Lower leg skin (tissue), 4 donors: ENCODE data around the gene MRPS18C. TPM values are rescaled to one million over a fixed set of nuclear protein-coding genes. Genes with fewer than 3 reads are reported as not detected.
"Not testable (repeated sequence)": the region's sequence is repeated elsewhere in the genome, so short reads cannot be mapped to it uniquely, and the experiment has no call there.

Experiments used
- DNase-seq, 2 donors: peaks; one replicate each; pipeline ENCODE4 v3.0.0-alpha.2; 2019; ENCODE audit warnings: low spot score in 2 of 2
- H3K4me3 ChIP-seq: fragments of 200-600 bp; sonication (generic); 2 replicates; pipeline ENCODE4 v1.5.1; 2017; ENCODE audit warnings: mild to moderate bottlenecking, low read depth; ENCODE audit not compliant: poor library complexity, severe bottlenecking
- CTCF ChIP-seq, 3 donors: fragments of 450-650 bp; IDR thresholded peaks; one replicate each; pipeline ENCODE4 v1.5.1; 2016; ENCODE audit warnings: antibody characterized with exemption in 3 of 3, mild to moderate bottlenecking in 3 of 3, moderate library complexity in 2 of 3
- POLR2A ChIP-seq, 2 donors: fragments of 450-650 bp; IDR thresholded peaks; one replicate each; pipeline ENCODE4 v1.6.1; 2016 to 2017; ENCODE audit warnings: antibody characterized with exemption in 2 of 2, mild to moderate bottlenecking in 1 of 2, moderate library complexity in 1 of 2
- WGBS, 2 donors: methylation state at CpG; one replicate each; pipeline ENCODE4 v1.1.5; 2018; 5-methylcytosine and 5-hydroxymethylcytosine counted together
- intact Hi-C: fragments of 100-400 bp; cut with DNase I; formaldehyde crosslinking; loops from one replicate; pipeline ENCODE4 v1.15.0; 2023; ENCODE audit warnings: low total_unique reads
- total RNA-seq, 4 donors: library from RNA; depleted of rRNA; stranded (reverse); fragments of >200 nt; gene quantifications; one replicate each; pipeline ENCODE4 v1.1.0, GENCODE V29; 2016

The MRPS18C gene
- total RNA-seq, 4 donors from 2014 or later, result 6.9 to 20.1 (median 15.1) TPM

DNA sequence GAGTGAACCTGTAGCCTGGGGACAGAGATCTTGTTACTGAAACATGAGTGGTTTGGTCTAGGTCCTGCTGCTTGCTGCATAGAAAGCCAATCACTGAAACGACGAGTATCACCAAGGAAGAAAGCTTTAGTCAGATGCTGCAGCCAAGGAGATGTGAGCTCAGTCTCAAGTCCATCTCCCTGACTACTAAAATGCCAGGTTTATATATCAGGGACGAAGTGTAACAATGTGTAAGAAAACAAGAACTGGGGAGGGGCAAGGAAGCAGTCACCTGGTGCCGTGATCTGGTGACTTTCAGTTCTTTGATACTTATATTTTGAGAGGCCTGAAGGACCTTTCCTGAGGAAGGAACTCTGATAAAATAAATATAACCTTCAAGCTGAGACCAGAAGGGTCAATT lies 48.6 kb downstream of the MRPS18C start:
- no peak for DNase-seq
- TF ChIP-seq POLR2A (IDR thresholded peaks at IDR 0.05) (no peak), CTCF (IDR thresholded peaks at IDR 0.05) (no peak)
- no peak overlapping the region for H3K4me3 ChIP-seq
- intact Hi-C loops, result no loop called here
- 61 to 74% methylated on average over 4 of the region's 4 CpGs for WGBS, 2 donors

DNA sequence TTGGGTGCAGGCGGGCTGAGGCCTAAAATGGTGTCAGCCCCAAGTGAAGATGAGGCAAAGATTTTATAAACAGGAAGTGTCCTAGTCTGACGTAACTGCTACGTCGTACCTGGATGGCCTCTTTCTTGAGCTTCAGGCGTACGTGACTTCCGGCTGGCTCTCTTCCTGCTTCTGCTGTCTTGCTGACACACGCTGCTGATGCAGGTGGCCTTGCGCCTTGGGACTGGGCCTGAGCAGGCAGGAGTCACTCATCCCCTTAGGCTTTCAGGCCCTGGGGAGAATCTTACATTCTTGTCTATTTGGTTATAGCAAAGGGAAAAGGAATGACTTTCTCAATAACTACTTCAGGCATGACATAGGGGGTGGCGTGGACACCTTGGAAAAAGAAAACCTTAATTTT lies 49.1 kb downstream of the MRPS18C start:
- H3K4me3 ChIP-seq, result no peak overlapping the region
- 84 to 91% methylated on average over 10 of the region's 10 CpGs for WGBS, 2 donors
- intact Hi-C loops, result loop anchor here (5.0 kb wide), 1 partner anchor 137 kb away; no protein-coding TSS in a partner anchor
- no peak for DNase-seq
- no peak for TF ChIP-seq POLR2A (IDR thresholded peaks at IDR 0.05)
- TF ChIP-seq CTCF (IDR thresholded peaks at IDR 0.05), result no peak

DNA sequence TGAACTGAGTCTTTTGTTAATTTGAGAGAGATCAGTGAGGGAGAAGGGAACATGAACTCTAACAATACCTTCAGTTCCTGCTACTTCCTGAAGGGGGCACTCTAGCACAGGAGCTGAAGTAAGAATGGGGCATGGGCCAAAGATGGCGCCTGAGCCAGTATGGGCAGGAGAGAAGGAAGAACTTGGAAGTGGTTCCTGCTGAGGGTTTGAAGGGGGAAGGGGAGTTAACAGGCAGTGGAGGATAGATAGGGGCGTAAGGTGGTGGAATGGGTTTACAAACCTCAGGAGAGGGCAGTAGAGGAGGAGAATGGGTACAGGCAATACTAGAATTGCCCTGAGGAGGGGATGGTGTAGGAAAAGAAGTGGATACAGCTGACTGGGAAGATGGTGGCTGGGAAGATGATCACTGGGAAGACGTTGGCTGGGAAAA lies 53.3 kb downstream of the MRPS18C start:
- DNase-seq, result peak; percentile 73 to 88

GRCh38 chr4:83510442-83510841 lies 54.6 kb downstream of the MRPS18C start:
- DNase-seq, result no peak
- H3K4me3 ChIP-seq, result no peak overlapping the region
- intact Hi-C loops, result no loop called here
- no peak for TF ChIP-seq POLR2A (IDR thresholded peaks at IDR 0.05)
- TF ChIP-seq CTCF (IDR thresholded peaks at IDR 0.05), result no peak
- WGBS, 2 donors, result 88 to 90% methylated on average over 4 of the region's 4 CpGs

More for the DNA sequence above, 53.3 kb downstream of the MRPS18C start:
- intact Hi-C loops, result loop anchor here (5.0 kb wide), 1 partner anchor 133 kb away; no protein-coding TSS in a partner anchor
- H3K4me3 ChIP-seq, result not testable (repeated sequence)
- peak in 1 of 3 donors; percentile 55 for TF ChIP-seq CTCF (IDR thresholded peaks at IDR 0.05)
- WGBS, 2 donors, result 60 to 75% methylated on average over 3 of the region's 3 CpGs

Other genes starting within 250 kb of the MRPS18C start
- gene COQ2, start 171.3 kb upstream of the MRPS18C start, total RNA-seq, result 10 to 100 TPM in 3 of 4 donors, 1 to 10 TPM in 1; 9.7 to 20.1 (median 12.6) TPM
- 10 to 100 TPM in 1 of 4 donors, 1 to 10 TPM in 3; 7.6 to 12.5 (median 9.1) TPM for gene HPSE, start 121.2 kb upstream of the MRPS18C start, total RNA-seq
- 10 to 100 TPM; 11.6 to 22.3 (median 13.6) TPM for gene HELQ, start 235 bp upstream of the MRPS18C start, total RNA-seq
- 1 to 10 TPM; 5.4 to 7.7 (median 7.3) TPM for gene ABRAXAS1, start 29.0 kb downstream of the MRPS18C start, total RNA-seq
- gene GPAT3, start 80.0 kb downstream of the MRPS18C start, total RNA-seq, result 1 to 10 TPM; 4.0 to 8.5 (median 6.4) TPM